WTC11 (cell line): ENCODE data around the gene DNAH11. TPM values are rescaled to one million over a fixed set of nuclear protein-coding genes. Genes with fewer than 3 reads are reported as not detected.

ENCODE experiments used
- ATAC-seq: fragments of 200-7000 bp; cut with Tn5 transposase; 2 replicates; pipeline ENCODE4 v1.10.0; 2021; ENCODE audit warnings: mild to moderate bottlenecking, moderate library complexity
- CTCF ChIA-PET: fragments of 300-600 bp; sonication (Branson Sonifier 250); formaldehyde crosslinking; loops from one replicate; lab custom pipeline; 2021; ENCODE audit warnings: antibody characterized with exemption; lab: Charles Lee
- POLR2A ChIA-PET: fragments of 350-600 bp; sonication (Branson Sonifier 250); formaldehyde crosslinking; loops from one replicate; lab custom pipeline; 2021; ENCODE audit warnings: antibody characterized with exemption; lab: Charles Lee
- DNase-seq: peaks from one replicate; pipeline ENCODE4 v3.0.0; 2021; ENCODE audit warnings: low spot score
- H3K27ac Mint-ChIP-seq: 2 replicates; pipeline ENCODE4 v1.8.0; 2021; ENCODE audit warnings: mixed read lengths
- H3K27me3 Mint-ChIP-seq: 2 replicates; pipeline ENCODE4 v1.8.0; 2021; ENCODE audit warnings: low read depth, mild to moderate bottlenecking, moderate library complexity, mixed read lengths
- H3K36me3 Mint-ChIP-seq: 2 replicates; pipeline ENCODE4 v1.8.0; 2021; ENCODE audit warnings: mixed read lengths
- H3K4me1 Mint-ChIP-seq: 2 replicates; pipeline ENCODE4 v1.8.0; 2022; ENCODE audit warnings: mixed read lengths
- H3K4me3 Mint-ChIP-seq: 2 replicates; pipeline ENCODE4 v1.8.0; 2021; ENCODE audit warnings: mild to moderate bottlenecking, moderate library complexity, mixed read lengths
- H3K9me3 Mint-ChIP-seq: 2 replicates; pipeline ENCODE4 v1.8.0; 2021; ENCODE audit warnings: mixed read lengths
- ATF1 ChIP-seq: sonication (generic); formaldehyde crosslinking; IDR thresholded peaks from 2 replicates; pipeline ENCODE4 v1.8.1; 2023; ENCODE audit warnings: mild to moderate bottlenecking, moderate library complexity, missing genetic modification reagents
- CDX4 ChIP-seq: fragments of 250-450 bp; sonication (Bioruptor Pico); IDR thresholded peaks from 2 replicates; pipeline ENCODE4 v1.9.0; 2021; ENCODE audit warnings: moderate library complexity, mild to moderate bottlenecking, inconsistent platforms, borderline replicate concordance
- CREM ChIP-seq: sonication (generic); formaldehyde crosslinking; IDR thresholded peaks from 2 replicates; pipeline ENCODE4 v1.8.1; 2022; ENCODE audit warnings: mild to moderate bottlenecking, missing genetic modification reagents, moderate library complexity
- E2F1 ChIP-seq: sonication (generic); formaldehyde crosslinking; IDR thresholded peaks from 2 replicates; pipeline ENCODE4 v1.8.0; 2022; ENCODE audit warnings: mild to moderate bottlenecking, missing genetic modification reagents
- FOXP4 ChIP-seq: sonication (generic); formaldehyde crosslinking; IDR thresholded peaks from 2 replicates; pipeline ENCODE4 v1.8.0; 2022; ENCODE audit warnings: mild to moderate bottlenecking, missing genetic modification reagents
- IRF2 ChIP-seq: sonication (generic); formaldehyde crosslinking; IDR thresholded peaks from 2 replicates; pipeline ENCODE4 v1.8.0; 2022; ENCODE audit warnings: low read depth, missing genetic modification reagents, borderline replicate concordance
- JAZF1 ChIP-seq: fragments of 250-450 bp; sonication (Bioruptor Pico); IDR thresholded peaks from 2 replicates; pipeline ENCODE4 v1.9.0; 2021; ENCODE audit warnings: moderate library complexity, mild to moderate bottlenecking, inconsistent platforms
- MXD4 ChIP-seq: fragments of 250-450 bp; sonication (Bioruptor Pico); IDR thresholded peaks from 2 replicates; pipeline ENCODE4 v1.8.0; 2021; ENCODE audit warnings: mild to moderate bottlenecking, moderate library complexity, borderline replicate concordance
- RORB ChIP-seq: fragments of 250-450 bp; sonication (Bioruptor Pico); IDR thresholded peaks from 2 replicates; pipeline ENCODE4 v1.9.0; 2021; ENCODE audit warnings: mild to moderate bottlenecking
- TP53 ChIP-seq: sonication (generic); formaldehyde crosslinking; IDR thresholded peaks from 2 replicates; pipeline ENCODE4 v1.8.1; 2023; ENCODE audit warnings: mild to moderate bottlenecking, missing genetic modification reagents
- ZNF232 ChIP-seq: sonication (generic); formaldehyde crosslinking; IDR thresholded peaks from 2 replicates; pipeline ENCODE4 v1.8.0; 2022; ENCODE audit warnings: mild to moderate bottlenecking, missing genetic modification reagents
- ZNF532 ChIP-seq: fragments of 250-450 bp; sonication (Bioruptor Pico); IDR thresholded peaks from 2 replicates; pipeline ENCODE4 v1.9.0; 2021; ENCODE audit warnings: mild to moderate bottlenecking, borderline replicate concordance
- total RNA-seq: library from RNA; stranded (reverse); gene quantifications from 3 replicates; pipeline ENCODE4 v1.2.3, GENCODE V29; 2021

DNAH11 gene
- total RNA-seq, 1 experiment from 2014 or later, result 6.4 TPM

- TF ChIP-seq ZNF532, result no peak
- TF ChIP-seq IRF2 (CRISPR knock-in tag), result no peak
- TF ChIP-seq, all 79 proteins: peak for 0
Measured at GRCh38 chr7:21757537-21758282, 214.9 kb downstream of the DNAH11 start (continued).

GRCh38 chr7:21758286-21758685 lies 215.4 kb downstream of the DNAH11 start:
- TF ChIP-seq FOXP4, result no peak
- TF ChIP-seq CDX4, result no peak
- no peak for TF ChIP-seq JAZF1
- no peak for TF ChIP-seq MXD4 (CRISPR knock-in tag)
- TF ChIP-seq ATF1, result no peak
- no peak for TF ChIP-seq CREM (CRISPR knock-in tag)
- no peak for TF ChIP-seq TP53 (CRISPR knock-in tag)
- H3K9me3 Mint-ChIP-seq, result no peaks in the 10 kb centered on the region
- DNase-seq (no peak), ATAC-seq (no peak)
- no peak overlapping the region for H3K4me3 Mint-ChIP-seq
- no peaks in the 10 kb centered on the region for H3K27me3 Mint-ChIP-seq
- POLR2A ChIA-PET, result no interaction called here
- H3K27ac Mint-ChIP-seq, result no peak overlapping the region
- CTCF ChIA-PET, result interaction anchor here (2.2 kb wide), 1 partner anchor 9 kb away, joined by 11 read pairs; no protein-coding TSS in a partner anchor
- H3K36me3 Mint-ChIP-seq, result no peaks in the 10 kb centered on the region
- peaks cover 29% of the 10 kb centered on the region for H3K4me1 Mint-ChIP-seq

GRCh38 chr7:21762469-21762868 lies 219.6 kb downstream of the DNAH11 start:
- TF ChIP-seq E2F1 (CRISPR knock-in tag), result no peak
- Mint-ChIP-seq H3K27me3 (no peaks in the 10 kb centered on the region), H3K4me3 (no peak overlapping the region), H3K9me3 (no peaks in the 10 kb centered on the region), H3K4me1 (peaks cover 31% of the 10 kb centered on the region), H3K36me3 (no peaks in the 10 kb centered on the region), H3K27ac (no peak overlapping the region)
- POLR2A ChIA-PET, result no interaction called here
- no peak for ATAC-seq
- no peak for DNase-seq
- CTCF ChIA-PET, result no interaction called here

GRCh38 chr7:21763818-21764217 lies 221.0 kb downstream of the DNAH11 start:
- no peak overlapping the region for H3K27ac Mint-ChIP-seq
- no peaks in the 10 kb centered on the region for H3K27me3 Mint-ChIP-seq
- POLR2A ChIA-PET, result no interaction called here
- no peak overlapping the region for H3K4me3 Mint-ChIP-seq
- no peaks in the 10 kb centered on the region for H3K36me3 Mint-ChIP-seq
- no peak for ATAC-seq
- no peak for DNase-seq
- TF ChIP-seq ZNF232 (CRISPR knock-in tag) (no peak), RORB (no peak)
- no peaks in the 10 kb centered on the region for H3K9me3 Mint-ChIP-seq
- peaks cover 35% of the 10 kb centered on the region for H3K4me1 Mint-ChIP-seq
- CTCF ChIA-PET, result interaction anchor here (0.6 to 1.0 kb wide), 2 partner anchors 101 to 510 kb away, joined by 4 read pairs; no protein-coding TSS in a partner anchor
